Transverse colon (tissue), 4 donors: ENCODE measurements around the gene TFIP11.

Experiments used
- CTCF ChIP-seq, 5 experiments: fragments of 200-600 bp in 3 of 5; fragments of 450-650 bp in 2 of 5; sonication (generic) in 3 of 5; IDR thresholded peaks; 1 replicate in 2 of 5; 2 replicates in 3 of 5; pipeline ENCODE4 v1.5.1; 2016 to 2017; ENCODE audit warnings: antibody characterized with exemption in 5 of 5, inconsistent platforms in 3 of 5, mild to moderate bottlenecking in 2 of 5, moderate library complexity in 1 of 5
- POLR2AphosphoS5 ChIP-seq, 3 donors: sonication (generic); formaldehyde crosslinking; IDR thresholded peaks; one replicate each; pipeline ENCODE4 v1.6.1; 2016; ENCODE audit warnings: antibody characterized with exemption in 3 of 3

GRCh38 chr22:26466196-26466595, 46.1 kb downstream of the TFIP11 start:
- no peak for TF ChIP-seq CTCF (IDR thresholded peaks at IDR 0.05)
- TF ChIP-seq POLR2AphosphoS5 (IDR thresholded peaks at IDR 0.05) = no peak
